K562 (cell line): ENCODE data around the gene KAZN. TPM values are rescaled to one million over a fixed set of nuclear protein-coding genes. Genes with fewer than 3 reads are reported as not detected.

ENCODE experiments used
- ATAC-seq: fragments of 200-7000 bp; cut with Tn5 transposase; 3 replicates; pipeline ENCODE4 v1.9.1; 2020; ENCODE audit warnings: moderate library complexity
- BruUV-seq: library from RNA; stranded (reverse); fragments of 400-500 nt; replicated peaks from 2 replicates; lab custom pipeline; 2021; lab: Mats Ljungman, UMichigan
- CTCF ChIA-PET: fragments of 300-600 bp; formaldehyde crosslinking; extraction: SDS; loops from one replicate; lab custom pipeline; 2021; ENCODE audit warnings: low intra/inter-chr PET ratio; lab: Yijun Ruan, JAX
- POLR2A ChIA-PET: fragments of 300-600, 350-650 bp; sonication (Branson Sonifier 250); formaldehyde crosslinking; extraction: SDS; loops from one replicate; lab custom pipeline; 2021; ENCODE audit warnings: antibody characterized with exemption, inconsistent platforms; lab: Yijun Ruan, JAX
- DNase-seq, 4 experiments: peaks; one replicate each; pipeline versions ENCODE4 v3.0.0 to v3.0.0-alpha.2; 2011 to 2018; ENCODE audit warnings: low spot score in 3 of 4, mixed read lengths in 3 of 4; ENCODE audit errors: extremely low read depth in 1 of 4
- FAIRE-seq: peaks from 2 replicates; lab custom pipeline; 2011; peaks lifted over from hg19 to GRCh38; lab: Jason Lieb, UNC
- H2AFZ ChIP-seq: 2 replicates; pipeline ENCODE4 v1.6.0; 2011; ENCODE audit warnings: low read depth, low read length, control low read depth, inconsistent platforms
- H3K27ac ChIP-seq: fragments of 200-600 bp; 3 replicates; pipeline ENCODE4 v1.8.0; 2011; ENCODE audit warnings: low read depth, mild to moderate bottlenecking, control low read depth, inconsistent platforms, low read length, moderate library complexity, mixed read lengths; ENCODE audit errors: extremely low read depth
- H3K27me3 ChIP-seq, 2 experiments: fragments of 300-600 bp in 1 of 2; 2 replicates in 1 of 2; 3 replicates in 1 of 2; pipeline versions ENCODE4 v1.6.0 to v1.8.0; 2011; ENCODE audit warnings: inconsistent platforms in 2 of 2, low read length in 2 of 2, mild to moderate bottlenecking in 1 of 2, mixed read lengths in 1 of 2, moderate library complexity in 1 of 2; ENCODE audit not compliant: control insufficient read depth in 2 of 2, insufficient read depth in 2 of 2
- H3K36me3 ChIP-seq: fragments of 300-600 bp; 3 replicates; pipeline ENCODE4 v1.8.0; 2011; ENCODE audit warnings: mild to moderate bottlenecking, low read length, inconsistent platforms; ENCODE audit not compliant: control insufficient read depth, insufficient read depth
- H3K4me1 ChIP-seq, 2 experiments: fragments of 200-600 bp in 1 of 2; replicated peaks in 1 of 2; 2 replicates in 1 of 2; 3 replicates in 1 of 2; pipeline versions ENCODE4 v1.5.1 to v1.8.0; 2011; ENCODE audit warnings: inconsistent platforms in 2 of 2, low read length in 2 of 2, mild to moderate bottlenecking in 1 of 2, mixed read lengths in 1 of 2, moderate library complexity in 1 of 2; ENCODE audit not compliant: control insufficient read depth in 2 of 2, insufficient read depth in 2 of 2
- H3K4me2 ChIP-seq: 2 replicates; pipeline ENCODE4 v1.6.1; 2011; ENCODE audit warnings: low read length, control low read depth, inconsistent platforms, mixed read lengths; ENCODE audit not compliant: insufficient read depth
- H3K4me3 ChIP-seq: fragments of 200-600 bp; sonication (generic), shearing (Covaris generic); 2 replicates; pipeline ENCODE4 v1.5.1; 2016; ENCODE audit warnings: control low read depth, inconsistent platforms
- H3K79me2 ChIP-seq: fragments of 200-600 bp; 3 replicates; pipeline ENCODE4 v1.8.0; 2011; ENCODE audit warnings: low read length, inconsistent platforms; ENCODE audit not compliant: control insufficient read depth, insufficient read depth
- H3K9ac ChIP-seq, 2 experiments: 2 replicates each; pipeline versions ENCODE4 v1.6.0 to v1.6.1; 2011; ENCODE audit warnings: low read depth in 2 of 2, low read length in 2 of 2, control low read depth in 1 of 2, inconsistent platforms in 1 of 2, mild to moderate bottlenecking in 1 of 2, mixed read lengths in 1 of 2; ENCODE audit not compliant: insufficient read depth in 1 of 2
- H3K9me1 ChIP-seq: one replicate; pipeline ENCODE4 v1.6.0; 2011; ENCODE audit warnings: inconsistent platforms, mild to moderate bottlenecking, low read length, moderate library complexity; ENCODE audit not compliant: control insufficient read depth, insufficient read depth
- H3K9me3 ChIP-seq: replicated peaks from 2 replicates; pipeline ENCODE4 v1.5.1; 2011; ENCODE audit warnings: low read depth, low read length, inconsistent platforms; ENCODE audit not compliant: control insufficient read depth, insufficient read depth
- H4K20me1 ChIP-seq: replicated peaks from 2 replicates; pipeline ENCODE4 v1.6.1; 2011; ENCODE audit warnings: low read length, inconsistent platforms, mixed read lengths; ENCODE audit not compliant: control insufficient read depth, insufficient read depth
- ATF1 ChIP-seq, 2 experiments: fragments of 450-650 bp in 1 of 2; IDR thresholded peaks; 2 replicates each; pipeline ENCODE4 v1.6.1; 2016; ENCODE audit warnings: missing compliant biosample characterization in 1 of 2, missing genetic modification characterization in 1 of 2
- CUX1 ChIP-seq: fragments of 200-800 bp; sonication (Bioruptor generic); IDR thresholded peaks from 2 replicates; pipeline ENCODE4 v1.6.1; 2016; ENCODE audit warnings: missing genetic modification characterization, missing compliant biosample characterization
- MTF1 ChIP-seq: fragments of 250-450 bp; sonication (Bioruptor Pico); IDR thresholded peaks from 2 replicates; pipeline ENCODE4 v1.9.0; 2021; ENCODE audit warnings: moderate library complexity, mild to moderate bottlenecking, inconsistent platforms, borderline replicate concordance
- NFIX ChIP-seq: fragments of 250-450 bp; sonication (Bioruptor Pico); IDR thresholded peaks from 2 replicates; pipeline ENCODE4 v1.4.0; 2020; ENCODE audit warnings: low read depth, mild to moderate bottlenecking, moderate library complexity
- PHB ChIP-seq: fragments of 250-450 bp; sonication (Bioruptor Pico); IDR thresholded peaks from 2 replicates; pipeline ENCODE4 v1.5.0; 2021
- SNIP1 ChIP-seq: fragments of 450-650 bp; IDR thresholded peaks from 2 replicates; pipeline ENCODE4 v1.7.1; 2017; ENCODE audit warnings: low read depth, mild to moderate bottlenecking
- STAT5A ChIP-seq: IDR thresholded peaks from 2 replicates; pipeline ENCODE4 v1.6.1; 2012; ENCODE audit warnings: low read length, inconsistent platforms, borderline replicate concordance
- TEAD1 ChIP-seq, 2 experiments: fragments of 450-650 bp in 1 of 2; sonication (generic) in 1 of 2; formaldehyde crosslinking; IDR thresholded peaks; 2 replicates each; pipeline versions ENCODE4 v1.4.0 to v1.8.0; 2020 to 2022; ENCODE audit warnings: mild to moderate bottlenecking in 2 of 2, missing genetic modification reagents in 1 of 2
- ZNF3 ChIP-seq: fragments of 250-450 bp; sonication (Bioruptor Pico); IDR thresholded peaks from 2 replicates; pipeline ENCODE4 v1.5.0; 2021; ENCODE audit warnings: mild to moderate bottlenecking, moderate library complexity
- WGBS: fragments of 100-300 bp; shearing (Covaris generic); methylation state at CpG from one replicate; pipeline ENCODE4 v1.1.6; 2016; ENCODE audit warnings: low coverage, mixed read lengths; ENCODE audit not compliant: insufficient coverage; ENCODE audit errors: missing lambda C conversion rate; 5-methylcytosine and 5-hydroxymethylcytosine counted together
- in situ Hi-C: fragments of 300-500 bp; cut with MboI; formaldehyde crosslinking; loops from 4 replicates; pipeline ENCODE4 v1.15.0; 2018; ENCODE audit warnings: inconsistent platforms, mixed read lengths
- intact Hi-C: fragments of 100-400 bp; cut with micrococcal nuclease; formaldehyde crosslinking; loops from 2 replicates; pipeline ENCODE4 v1.14.2; 2022
- polyA plus RNA-seq, 8 experiments: library from polyadenylated mRNA; depleted of rRNA in 4 of 8; stranded (reverse) in 5 of 8; unstranded in 3 of 8; fragments of >200 nt; fragmentation: Nextera tagmentation in 2 of 8; fragmentation: Illumina TruSeq in 1 of 8; extraction: Ambion mirVana in 2 of 8; extraction: Trizol in 1 of 8; gene quantifications; 2 replicates each; pipeline versions ENCODE4 v1.2.1 to v1.2.3, GENCODE V29; 2011 to 2014; ENCODE audit warnings: inconsistent platforms in 1 of 8, missing spikeins in 1 of 8
- total RNA-seq, 7 experiments: library from RNA; depleted of rRNA in 6 of 7; stranded (reverse); fragments of >200 nt in 6 of 7; fragmentation: Illumina TruSeq in 2 of 7; extraction: Trizol in 2 of 7; gene quantifications; 2 replicates each; pipeline versions ENCODE4 v1.2.1 to v1.2.3, GENCODE V29; 2011 to 2021; ENCODE audit warnings: low replicate concordance in 1 of 7

The KAZN gene
- total and polyA plus RNA-seq, 9 of the 15 experiments (the other 6 are each of a cell fraction or from before 2014, with no cell fraction given): 2.1 to 21.6 (median 5.4) TPM

GRCh38 chr1:14887764-14888350 lies 289.4 kb downstream of the KAZN start:
- no peaks in the 10 kb centered on the region for H3K79me2 ChIP-seq
- H3K9ac ChIP-seq: peak overlapping the region in 1 of 2 experiments; percentile 48; a peak in 1 of 4 replicates
- no peaks in the 10 kb centered on the region for H3K9me1 ChIP-seq
- CTCF ChIA-PET: no interaction called here
- no peak overlapping the region for H3K27ac ChIP-seq
- WGBS: 36% methylated on average over 13 of the region's 13 CpGs
- no peak overlapping the region for H3K4me3 ChIP-seq
- POLR2A ChIA-PET: interaction anchor here (0.7 kb wide), 1 partner anchor 20 kb away, joined by 3 read pairs; no protein-coding TSS in a partner anchor
- intact Hi-C loops: no loop called here
- no peaks in the 10 kb centered on the region for H3K9me3 ChIP-seq
- no peak for DNase-seq
- H2AFZ ChIP-seq: no peak overlapping the region
- no peak for TF ChIP-seq TEAD1 (CRISPR knock-in tag; IDR thresholded peaks at IDR 0.05)
- TF ChIP-seq, all 486 proteins: peak for 0
- Histone ChIP-seq H4K20me1 (no peaks in the 10 kb centered on the region), H3K4me1 (peaks cover 7 to 11% of the 10 kb centered on the region in 2 experiments), H3K27me3 (peaks cover 11 to 29% of the 10 kb centered on the region in 2 experiments), H3K4me2 (no peak overlapping the region), H3K36me3 (no peaks in the 10 kb centered on the region)
- in situ Hi-C loops: no loop called here
- no TSS peak for BruUV-seq
- FAIRE-seq (no peak), ATAC-seq (no peak)

DNA sequence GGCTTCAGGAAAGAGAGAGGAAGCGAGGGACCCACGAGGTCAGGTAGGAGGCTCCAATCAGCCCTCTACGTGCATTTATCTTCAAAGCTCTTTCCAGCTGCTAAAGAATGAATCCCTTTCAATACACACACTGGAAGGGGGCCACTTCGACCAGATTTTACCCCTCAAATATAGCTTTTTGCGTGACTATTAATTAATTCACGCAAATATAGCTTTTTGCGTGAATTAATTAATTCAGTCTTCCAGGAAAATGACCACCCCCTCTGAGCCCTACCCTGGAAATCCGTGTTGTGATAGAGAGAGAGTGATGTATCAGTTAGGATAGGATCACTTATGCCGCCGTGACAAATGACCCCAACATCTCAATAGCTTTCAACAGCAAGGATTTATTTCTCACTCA lies 289.9 kb downstream of the KAZN start:
- intact Hi-C loops (no loop called here), in situ Hi-C loops (no loop called here)
- peaks cover 7 to 11% of the 10 kb centered on the region in 2 experiments for H3K4me1 ChIP-seq
- no peak overlapping the region for H3K4me3 ChIP-seq
- H3K27ac ChIP-seq: no peak overlapping the region
- H3K9me3 ChIP-seq: no peaks in the 10 kb centered on the region
- POLR2A ChIA-PET: interaction anchor here (0.6 to 0.7 kb wide), 2 partner anchors 11 to 19 kb away, joined by 3 read pairs; no protein-coding TSS in a partner anchor
- H3K9ac ChIP-seq: no peak overlapping the region
- CTCF ChIA-PET: no interaction called here
- no peaks in the 10 kb centered on the region for H4K20me1 ChIP-seq
- no peaks in the 10 kb centered on the region for H3K36me3 ChIP-seq
- no peaks in the 10 kb centered on the region for H3K9me1 ChIP-seq
- H3K4me2 ChIP-seq: no peak overlapping the region
- H3K79me2 ChIP-seq: no peaks in the 10 kb centered on the region
- H2AFZ ChIP-seq: no peak overlapping the region
- DNase-seq: no peak
- WGBS: 40% methylated on average over 10 of the region's 10 CpGs
- ATAC-seq: no peak
- peaks cover 11 to 31% of the 10 kb centered on the region in 2 experiments for H3K27me3 ChIP-seq
- FAIRE-seq: no peak
- no TSS peak for BruUV-seq
- TF ChIP-seq ZNF3 (peak; percentile 47; the same call in 1 of the 2 replicates), NFIX (CRISPR knock-in tag) (peak; percentile 68), STAT5A (no peak), MTF1 (peak; percentile 78; the same call in 1 of the 2 replicates), SNIP1 (no peak), PHB (CRISPR knock-in tag) (no peak), CUX1 (CRISPR knock-in tag) (no peak), ATF1 (CRISPR knock-in tag; IDR thresholded peaks at IDR 0.05) (no peak), ATF1 (tag; IDR thresholded peaks at IDR 0.05) (no peak)
